PFSK-1 (cell line): ENCODE data around the gene OPN3.

Source experiments
- FOXP2 ChIP-seq: optimal IDR thresholded peaks from 2 replicates; pipeline ENCODE3; 2011; ENCODE audit warnings: borderline replicate concordance, control low read depth, inconsistent platforms; ENCODE audit not compliant: insufficient read depth; ENCODE audit errors: extremely low read length, extremely low read depth
- POLR2AphosphoS5 ChIP-seq: IDR thresholded peaks from 2 replicates; pipeline ENCODE4 v1.6.1; 2012; ENCODE audit warnings: low read depth, mild to moderate bottlenecking, control low read depth, low read length, moderate library complexity
- SIN3A ChIP-seq: IDR thresholded peaks from 2 replicates; pipeline ENCODE4 v1.6.1; 2012; ENCODE audit warnings: mild to moderate bottlenecking, low read length, moderate library complexity, borderline replicate concordance; ENCODE audit not compliant: insufficient read depth
- TAF1 ChIP-seq: IDR thresholded peaks from 2 replicates; pipeline ENCODE4 v1.6.1; 2012; ENCODE audit warnings: low read length, control low read depth, borderline replicate concordance; ENCODE audit not compliant: insufficient read depth
- TF ChIP-seq, protein P1 (sequence below), 2 experiments: IDR thresholded peaks; 2 replicates each; pipeline versions ENCODE4 v1.6.1 to v1.8.0; 2011 to 2012; ENCODE audit warnings: low read depth in 2 of 2, low read length in 2 of 2, control low read depth in 1 of 2, inconsistent platforms in 1 of 2, mild to moderate bottlenecking in 1 of 2, moderate library complexity in 1 of 2; ENCODE audit not compliant: insufficient read depth in 1 of 2

Gene OPN3

DNA sequence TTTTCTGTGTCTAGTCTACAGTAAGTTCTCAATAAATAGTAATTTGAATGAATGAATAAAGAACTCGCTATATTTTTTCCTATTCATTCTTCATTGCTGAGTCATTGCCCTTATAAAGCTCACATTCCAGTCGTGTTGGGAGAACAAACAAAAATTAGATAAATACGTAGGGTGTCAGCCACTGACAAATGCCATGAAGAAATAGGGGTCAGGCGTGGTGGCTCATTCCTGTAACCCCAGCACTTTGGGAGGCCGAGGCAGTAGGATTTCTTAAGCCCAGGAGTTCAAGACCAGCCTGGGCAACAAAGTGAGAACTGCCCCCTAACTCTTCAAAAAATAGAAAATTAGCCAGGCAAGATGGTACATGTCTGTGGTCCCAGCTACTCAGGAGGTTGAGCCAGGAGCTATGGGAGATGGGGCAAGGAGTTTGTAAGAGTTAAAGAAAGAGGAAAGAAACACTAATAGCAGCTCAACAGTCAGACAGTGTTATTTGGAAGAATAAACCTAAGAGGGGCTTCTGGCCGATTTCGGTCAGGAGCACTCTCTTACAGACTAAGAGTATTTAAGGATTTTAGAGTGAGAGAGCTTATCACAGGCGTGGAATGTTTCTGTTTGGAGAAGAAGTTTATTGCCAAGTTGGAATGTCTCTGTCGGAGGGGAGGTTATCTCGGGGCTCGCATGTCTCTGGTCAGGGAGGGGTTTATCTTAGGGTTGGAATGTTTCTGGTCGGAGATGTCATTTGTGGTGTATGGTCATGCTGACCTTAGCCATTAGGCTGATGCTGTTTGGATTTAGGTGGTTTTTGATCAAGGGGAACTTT lies 1.8 kb upstream of the OPN3 start:
- TF ChIP-seq FOXP2 = no peak
- TF ChIP-seq, protein P1, sequence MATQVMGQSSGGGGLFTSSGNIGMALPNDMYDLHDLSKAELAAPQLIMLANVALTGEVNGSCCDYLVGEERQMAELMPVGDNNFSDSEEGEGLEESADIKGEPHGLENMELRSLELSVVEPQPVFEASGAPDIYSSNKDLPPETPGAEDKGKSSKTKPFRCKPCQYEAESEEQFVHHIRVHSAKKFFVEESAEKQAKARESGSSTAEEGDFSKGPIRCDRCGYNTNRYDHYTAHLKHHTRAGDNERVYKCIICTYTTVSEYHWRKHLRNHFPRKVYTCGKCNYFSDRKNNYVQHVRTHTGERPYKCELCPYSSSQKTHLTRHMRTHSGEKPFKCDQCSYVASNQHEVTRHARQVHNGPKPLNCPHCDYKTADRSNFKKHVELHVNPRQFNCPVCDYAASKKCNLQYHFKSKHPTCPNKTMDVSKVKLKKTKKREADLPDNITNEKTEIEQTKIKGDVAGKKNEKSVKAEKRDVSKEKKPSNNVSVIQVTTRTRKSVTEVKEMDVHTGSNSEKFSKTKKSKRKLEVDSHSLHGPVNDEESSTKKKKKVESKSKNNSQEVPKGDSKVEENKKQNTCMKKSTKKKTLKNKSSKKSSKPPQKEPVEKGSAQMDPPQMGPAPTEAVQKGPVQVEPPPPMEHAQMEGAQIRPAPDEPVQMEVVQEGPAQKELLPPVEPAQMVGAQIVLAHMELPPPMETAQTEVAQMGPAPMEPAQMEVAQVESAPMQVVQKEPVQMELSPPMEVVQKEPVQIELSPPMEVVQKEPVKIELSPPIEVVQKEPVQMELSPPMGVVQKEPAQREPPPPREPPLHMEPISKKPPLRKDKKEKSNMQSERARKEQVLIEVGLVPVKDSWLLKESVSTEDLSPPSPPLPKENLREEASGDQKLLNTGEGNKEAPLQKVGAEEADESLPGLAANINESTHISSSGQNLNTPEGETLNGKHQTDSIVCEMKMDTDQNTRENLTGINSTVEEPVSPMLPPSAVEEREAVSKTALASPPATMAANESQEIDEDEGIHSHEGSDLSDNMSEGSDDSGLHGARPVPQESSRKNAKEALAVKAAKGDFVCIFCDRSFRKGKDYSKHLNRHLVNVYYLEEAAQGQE (IDR thresholded peaks at IDR 0.05; ENCODE audit: insufficient read depth in 1 of 2, low read depth in 2 of 2, low read length in 2 of 2) = no peak
- no peak for TF ChIP-seq POLR2AphosphoS5
- TF ChIP-seq SIN3A = no peak
- no peak for TF ChIP-seq TAF1

DNA sequence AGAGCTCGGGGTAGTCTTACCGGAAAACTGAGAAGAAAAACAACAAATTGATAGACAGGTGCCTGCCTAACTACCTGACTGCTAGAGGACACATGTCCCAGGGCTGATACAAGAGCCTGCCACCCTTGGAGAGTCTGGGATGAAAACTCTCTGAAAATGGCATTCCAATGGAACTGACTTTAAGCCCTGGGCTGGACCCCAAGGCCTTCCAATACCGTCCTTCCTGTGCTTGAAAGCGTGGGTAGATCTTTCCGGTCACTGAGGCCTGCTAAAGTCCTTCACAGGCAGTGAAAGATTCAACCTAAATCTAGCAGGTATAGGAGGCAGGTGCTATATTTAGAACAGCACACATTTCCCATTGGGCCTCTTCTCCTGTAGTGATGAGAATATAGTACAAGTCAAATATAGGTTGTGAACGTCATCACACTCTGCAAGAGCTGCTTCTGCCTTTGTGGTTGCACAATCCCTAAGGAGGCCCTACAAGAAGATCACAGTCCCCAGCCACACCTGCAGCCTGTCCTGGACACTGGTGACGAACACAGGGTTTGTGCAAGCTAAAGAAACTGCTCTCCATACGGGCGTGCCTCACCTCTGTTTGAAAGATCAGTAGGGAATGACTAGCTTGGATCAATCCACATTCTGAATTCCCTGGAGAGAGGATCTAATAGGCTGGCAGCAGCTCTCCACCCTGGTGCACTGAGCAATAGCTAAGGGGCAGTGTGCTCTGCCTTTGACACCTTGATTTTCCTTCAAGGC lies 876 bp upstream of the OPN3 start:
- no peak for TF ChIP-seq TAF1
- TF ChIP-seq, protein P1 (IDR thresholded peaks at IDR 0.05; ENCODE audit: insufficient read depth in 1 of 2, low read depth in 2 of 2, low read length in 2 of 2) = no peak
- no peak for TF ChIP-seq SIN3A
- no peak for TF ChIP-seq FOXP2
- TF ChIP-seq POLR2AphosphoS5 = no peak

DNA sequence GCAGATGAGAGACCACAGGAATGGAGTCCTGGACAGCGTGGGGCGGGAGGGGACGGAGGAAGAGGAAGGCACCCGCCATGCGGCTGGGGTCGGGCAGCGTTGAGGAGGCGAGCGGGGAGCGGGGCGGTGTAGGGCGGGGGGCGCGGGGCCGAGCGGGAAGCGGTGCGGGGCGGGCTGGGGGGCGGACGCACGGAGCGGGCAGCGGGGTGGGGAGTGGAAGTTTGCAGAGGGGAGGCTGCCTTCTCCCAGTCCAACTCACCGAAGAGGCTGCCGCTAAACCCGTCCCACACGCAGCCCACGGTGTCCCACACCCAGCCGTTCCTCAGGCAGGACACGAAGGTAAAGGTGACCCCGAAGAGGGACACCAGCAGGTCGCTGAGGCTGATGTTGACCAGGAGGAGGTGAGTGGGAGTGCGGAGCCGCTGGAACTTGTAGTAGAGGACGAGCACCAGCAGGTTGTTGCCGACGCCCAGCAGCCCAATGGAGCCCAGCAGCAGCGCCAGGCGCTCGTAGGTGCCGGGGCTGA lies 483 bp downstream of the OPN3 start:
- TF ChIP-seq TAF1 (no peak), SIN3A (no peak), POLR2AphosphoS5 (no peak), FOXP2 (no peak)
- TF ChIP-seq, protein P1 (IDR thresholded peaks at IDR 0.05; ENCODE audit: insufficient read depth in 1 of 2, low read depth in 2 of 2, low read length in 2 of 2) = no peak

DNA sequence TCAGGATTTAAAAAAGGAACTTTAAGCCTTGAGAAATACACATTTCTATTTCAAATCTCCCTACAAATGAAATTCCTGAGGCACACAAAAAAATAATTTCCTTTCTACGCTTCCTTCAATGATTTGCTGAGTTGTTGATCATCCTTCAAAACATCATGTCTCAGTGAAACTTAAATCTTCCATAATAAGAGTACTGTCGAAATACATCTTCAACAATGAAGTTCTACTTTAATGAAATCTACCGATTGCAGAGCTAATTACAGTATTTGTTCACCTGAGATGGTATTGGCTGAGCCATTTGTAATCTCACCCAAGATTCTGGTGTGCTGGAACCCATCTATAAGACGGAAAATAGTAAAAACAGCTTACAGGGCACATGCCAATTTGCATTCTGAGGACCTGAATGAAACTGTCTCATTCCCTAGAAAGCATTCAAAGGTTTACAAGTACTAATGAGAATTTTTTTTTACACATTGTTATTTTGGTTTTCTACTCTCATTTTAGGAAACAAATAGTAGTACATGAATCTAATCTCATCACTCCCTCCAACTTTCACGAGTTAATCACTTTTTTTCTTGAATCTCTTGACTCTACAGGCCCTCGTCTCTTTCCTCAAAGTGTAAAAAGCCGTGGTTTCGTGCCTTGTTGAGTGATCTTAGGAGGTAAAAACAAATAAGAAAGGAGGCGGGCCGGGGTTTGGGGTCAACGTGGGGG lies 1.1 kb downstream of the OPN3 start:
- TF ChIP-seq, protein P1 (IDR thresholded peaks at IDR 0.05; ENCODE audit: insufficient read depth in 1 of 2, low read depth in 2 of 2, low read length in 2 of 2) = no peak
- no peak for TF ChIP-seq POLR2AphosphoS5
- TF ChIP-seq SIN3A = no peak
- no peak for TF ChIP-seq TAF1
- TF ChIP-seq FOXP2 = no peak
